Stimulated activated CD4-positive, alpha-beta T cell treated with anti-CD3 and anti-CD28 coated beads, TNF-alpha, amount 100 ng/mL, for 48 hours (primary cell): ENCODE data around the gene GPR84.
"Not testable (repeated sequence)": the region's sequence is repeated elsewhere in the genome, so short reads cannot be mapped to it uniquely, and the experiment has no call there.

Experiments used
- DNase-seq, 3 donors: peaks; one replicate each; pipeline ENCODE4 v3.0.0-alpha.2; 2020; ENCODE audit warnings: low read depth in 3 of 3

The GPR84 gene

DNA sequence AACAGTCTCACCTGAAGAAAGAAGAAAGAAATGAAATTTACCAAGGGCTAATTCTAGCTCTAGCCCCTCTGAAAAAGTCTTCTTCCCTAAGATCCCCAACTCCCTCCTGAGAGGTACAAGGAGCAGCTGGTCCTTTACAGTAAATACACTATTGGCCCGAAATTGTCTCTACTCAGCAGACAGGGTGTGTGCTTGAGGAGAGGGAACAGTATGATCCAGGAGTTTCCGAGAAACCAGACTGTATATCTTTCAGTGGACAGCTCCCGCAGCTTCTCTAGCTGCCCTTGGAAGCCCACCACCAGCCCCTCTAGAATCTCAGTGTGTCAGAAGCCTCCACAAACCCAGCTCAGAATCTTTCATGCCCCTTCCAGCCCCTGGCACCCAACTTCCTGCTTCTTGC lies 8.1 kb downstream of the GPR84 start:
- no peak for DNase-seq

DNA sequence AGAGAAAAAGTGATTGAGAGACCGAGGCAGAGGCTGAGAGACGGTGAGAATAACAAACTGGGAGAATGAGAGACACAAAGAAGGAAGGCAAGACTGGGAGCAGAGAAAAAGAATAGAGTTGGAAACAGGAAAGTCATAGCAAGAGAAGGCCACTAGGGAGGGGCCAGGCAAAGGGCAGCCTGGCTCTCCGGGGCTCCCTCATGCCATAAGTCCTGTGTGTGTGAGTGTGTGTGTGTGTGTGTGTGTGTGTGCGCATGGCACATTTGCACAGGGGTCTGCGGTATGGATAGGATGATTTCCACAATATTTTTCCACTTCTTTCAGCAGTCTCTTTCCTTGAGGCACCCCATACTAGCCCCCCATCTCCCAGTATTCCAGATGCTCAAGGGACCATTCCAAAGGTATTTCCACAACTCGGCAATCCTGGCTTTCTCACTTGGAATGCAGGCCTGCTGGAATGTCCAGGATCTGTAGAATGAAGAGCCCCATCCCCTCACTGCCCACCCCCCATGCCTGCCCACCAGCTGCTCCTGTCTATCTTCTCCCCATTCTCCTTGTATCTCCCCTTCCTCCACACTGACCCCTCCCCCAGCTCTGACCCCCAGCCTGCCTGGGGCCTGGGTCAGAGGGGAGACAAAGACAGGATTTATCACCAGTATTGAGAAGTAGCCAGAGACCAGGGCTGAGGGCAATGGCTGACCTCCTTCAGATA lies 9.0 kb downstream of the GPR84 start:
- DNase-seq: no peak

DNA sequence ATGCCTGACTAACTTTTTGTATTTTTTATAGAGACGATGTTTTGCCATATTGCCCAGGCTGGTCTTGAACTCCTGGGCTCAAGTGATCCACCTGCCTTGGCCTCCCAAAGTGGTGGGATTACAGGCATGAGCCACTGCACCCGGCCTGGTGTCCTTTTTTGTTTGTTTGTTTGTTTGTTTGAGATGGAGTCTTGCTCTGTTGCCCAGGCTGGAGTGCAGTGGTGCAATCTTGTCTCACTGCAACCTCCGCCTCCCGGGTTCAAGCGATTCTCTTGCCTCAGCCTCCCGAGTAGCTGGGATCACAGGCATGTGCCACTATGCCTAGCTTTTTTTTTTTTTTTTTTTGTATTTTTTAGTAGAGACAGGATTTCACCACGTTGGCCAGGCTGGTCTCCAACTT lies 10.0 kb downstream of the GPR84 start:
- DNase-seq: not testable (repeated sequence)

DNA sequence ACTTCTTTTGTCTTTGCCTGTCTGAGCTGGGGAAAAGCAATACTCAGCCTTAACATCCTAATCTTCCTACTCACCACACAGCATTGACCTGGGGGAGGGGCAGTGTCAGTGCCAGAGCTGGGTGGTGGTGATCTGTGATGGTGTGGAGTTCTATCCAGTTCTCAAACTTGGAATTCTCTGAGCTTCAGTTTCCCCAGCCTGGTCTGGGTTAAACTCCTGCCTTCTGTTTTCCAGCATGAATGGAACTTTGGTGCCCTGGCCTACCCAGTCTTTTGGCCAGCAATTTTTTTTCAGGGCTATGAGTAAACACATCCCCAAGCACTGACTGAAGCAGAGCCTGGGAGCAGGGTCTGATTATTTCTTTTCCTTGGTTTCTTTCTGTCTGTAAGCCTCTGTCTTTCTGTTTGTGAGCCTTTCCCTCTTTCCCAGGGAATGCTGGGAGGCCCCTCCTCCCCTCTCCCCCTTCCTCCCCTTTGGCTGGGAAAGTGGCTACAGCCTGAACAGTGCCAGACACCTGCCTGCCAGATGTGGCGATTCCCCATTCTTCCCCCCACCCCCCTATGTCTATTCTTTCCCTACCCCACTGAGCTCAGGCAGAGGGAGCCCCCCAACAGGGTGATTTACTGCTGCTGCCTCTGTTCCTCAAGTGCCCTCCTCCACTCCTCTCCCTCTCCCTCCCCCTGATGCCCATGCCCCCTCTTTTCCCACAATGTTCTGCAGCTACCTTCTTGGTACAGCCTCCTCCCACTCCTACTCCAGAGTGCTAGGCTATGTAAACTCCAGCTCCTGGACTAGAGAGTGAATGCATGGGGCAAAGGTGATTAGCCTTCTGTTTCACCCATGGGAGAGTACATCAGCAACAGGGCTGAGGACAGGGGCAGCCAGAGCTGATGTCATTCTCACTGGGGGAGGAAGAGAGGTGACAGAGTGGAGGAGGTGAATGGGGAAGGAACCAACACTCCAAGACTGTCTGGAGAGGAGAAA lies 11.1 kb downstream of the GPR84 start:
- DNase-seq: no peak

DNA sequence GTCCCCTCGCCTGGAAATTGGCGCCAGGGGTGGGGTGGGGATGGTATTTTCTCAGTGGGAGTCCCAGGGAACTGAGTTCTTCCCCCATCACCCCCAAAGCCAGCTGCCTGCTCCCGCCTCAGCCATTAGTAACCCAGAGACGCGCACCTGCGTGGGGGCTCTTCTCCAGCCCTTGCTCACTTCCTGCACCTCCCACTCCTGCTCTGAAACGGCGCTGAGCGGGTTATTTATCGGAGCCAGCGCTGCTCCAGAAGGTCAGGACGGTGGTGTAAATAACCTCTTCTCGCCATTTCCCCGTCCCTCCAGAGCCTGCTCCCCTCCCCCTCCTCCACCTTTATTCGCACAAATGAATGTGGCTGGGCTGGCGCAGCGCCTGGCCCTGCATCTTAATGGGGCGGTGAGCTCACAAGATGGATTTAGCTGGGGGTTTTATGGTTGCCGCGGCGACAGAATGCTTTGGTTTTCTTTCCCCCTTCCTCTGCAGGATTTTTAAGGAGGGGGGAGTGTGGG lies 12.2 kb downstream of the GPR84 start:
- DNase-seq: peak in 1 of 3 donors; percentile 29

- DNase-seq: no peak
These were observed 12.9 kb downstream of the GPR84 start for GRCh38 chr12:54351341-54351740.

DNA sequence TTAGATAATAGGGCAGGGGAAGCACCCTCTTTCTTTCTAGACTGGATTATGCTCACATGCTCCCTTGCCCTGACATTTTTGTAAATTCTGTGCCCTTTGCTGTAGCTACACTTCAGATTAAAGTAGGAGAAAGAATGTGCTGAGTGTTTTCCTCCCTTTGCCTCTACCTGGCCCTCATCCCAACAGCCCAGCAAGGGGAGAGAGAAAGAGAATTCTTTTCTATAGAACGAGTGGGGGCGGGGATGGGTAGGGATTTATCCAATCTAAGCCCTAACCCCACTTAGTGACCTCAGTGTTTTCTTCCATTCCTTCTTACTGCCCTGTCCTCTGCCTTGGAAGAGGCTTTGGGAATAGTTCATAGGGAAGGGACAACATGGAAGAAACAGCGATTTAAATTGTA lies 13.5 kb downstream of the GPR84 start:
- DNase-seq: no peak

- DNase-seq: no peak
These were observed 14.6 kb downstream of the GPR84 start for GRCh38 chr12:54349679-54350078.

- DNase-seq: no peak
These were observed 15.2 kb downstream of the GPR84 start for GRCh38 chr12:54349036-54349435.

DNA sequence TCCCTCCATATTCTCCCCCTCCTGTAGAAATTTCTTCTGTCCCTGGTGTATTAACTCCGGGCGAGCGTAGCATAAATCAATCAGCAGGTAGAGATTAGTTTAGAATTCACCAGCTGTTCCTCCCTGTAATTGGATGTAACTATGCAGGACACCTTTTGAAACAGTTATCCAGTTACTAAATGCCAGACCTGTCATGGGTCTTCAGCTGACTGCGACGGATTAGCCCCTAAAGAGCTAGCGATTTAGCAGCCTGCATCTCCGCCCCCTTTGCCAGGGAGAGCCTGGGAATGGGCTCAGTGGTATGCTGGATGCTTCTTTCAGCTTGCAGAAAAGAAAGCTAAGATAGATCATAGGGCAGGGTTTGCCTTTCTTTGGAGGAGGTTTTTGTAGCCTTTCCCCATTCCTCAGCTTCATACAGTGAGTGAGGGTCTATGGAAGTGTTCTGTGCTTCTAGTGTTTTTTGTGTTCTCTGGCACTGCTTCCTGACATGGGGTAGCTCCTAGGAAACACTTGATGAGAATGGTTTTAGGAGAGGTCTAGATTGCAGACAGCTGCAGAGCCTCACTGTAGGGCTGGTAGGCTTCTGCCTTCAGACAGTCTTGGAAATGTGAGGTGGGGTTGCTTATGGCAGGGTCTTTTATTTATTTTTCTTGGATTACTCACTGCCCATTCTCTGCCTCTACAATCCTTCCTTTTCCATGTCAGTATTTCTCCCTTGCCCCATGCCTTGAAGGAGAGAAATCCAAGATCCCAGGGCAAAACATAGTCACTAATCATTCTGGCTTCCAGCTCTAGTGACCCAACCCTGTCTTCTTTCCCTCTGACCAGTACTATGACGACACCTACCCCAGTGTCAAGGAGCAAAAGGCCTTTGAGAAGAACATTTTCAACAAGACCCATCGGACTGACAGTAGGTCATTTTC lies 22.6 kb downstream of the GPR84 start:
- no peak for DNase-seq

DNA sequence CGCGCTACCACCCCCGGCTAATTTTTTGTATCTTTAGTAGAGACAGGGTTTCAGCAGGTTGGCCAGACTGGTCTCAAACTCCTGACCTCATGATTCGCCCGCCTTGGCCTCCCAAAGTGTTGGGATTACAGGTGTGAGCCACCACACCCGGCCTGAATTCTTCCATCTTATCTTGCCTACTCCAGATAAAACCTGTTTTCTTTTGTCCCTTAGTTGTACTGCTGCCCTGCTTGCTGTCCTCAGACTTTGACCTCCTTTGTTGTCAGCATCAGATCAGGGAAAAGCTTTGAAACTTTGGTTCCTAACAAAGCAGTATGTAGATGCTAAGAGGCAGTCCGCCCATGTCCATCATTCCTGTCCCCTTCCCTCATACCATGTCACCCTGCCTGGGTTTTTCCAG lies 23.4 kb downstream of the GPR84 start:
- no peak for DNase-seq

- DNase-seq: no peak
These were observed 25.5 kb downstream of the GPR84 start for GRCh38 chr12:54338698-54339296.

- DNase-seq: no peak
These were observed 26.2 kb downstream of the GPR84 start for GRCh38 chr12:54337854-54338650.

- no peak for DNase-seq
These were observed 26.9 kb downstream of the GPR84 start for GRCh38 chr12:54337280-54337842.

- no peak for DNase-seq
These were observed 30.8 kb downstream of the GPR84 start for GRCh38 chr12:54333420-54334034.

DNA sequence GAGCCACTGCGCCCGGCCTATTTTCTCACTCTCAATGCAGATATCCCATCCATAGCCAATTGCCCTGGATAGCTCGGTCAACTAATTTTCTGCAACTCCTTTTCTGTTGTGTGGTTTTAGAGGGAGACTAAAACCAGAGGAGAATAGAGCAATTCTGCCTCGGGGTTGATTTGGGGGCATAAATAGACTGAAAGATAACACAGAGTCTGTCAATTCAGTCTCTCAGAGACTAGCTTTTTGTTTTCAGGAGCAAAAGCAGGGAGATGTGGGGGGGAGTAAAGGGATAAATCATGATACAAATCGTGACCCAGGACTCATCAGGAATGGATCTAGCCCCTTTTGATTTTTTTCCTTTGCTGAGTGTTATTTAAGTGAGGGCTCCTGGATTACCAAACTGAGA lies 32.8 kb downstream of the GPR84 start:
- DNase-seq: no peak

DNA sequence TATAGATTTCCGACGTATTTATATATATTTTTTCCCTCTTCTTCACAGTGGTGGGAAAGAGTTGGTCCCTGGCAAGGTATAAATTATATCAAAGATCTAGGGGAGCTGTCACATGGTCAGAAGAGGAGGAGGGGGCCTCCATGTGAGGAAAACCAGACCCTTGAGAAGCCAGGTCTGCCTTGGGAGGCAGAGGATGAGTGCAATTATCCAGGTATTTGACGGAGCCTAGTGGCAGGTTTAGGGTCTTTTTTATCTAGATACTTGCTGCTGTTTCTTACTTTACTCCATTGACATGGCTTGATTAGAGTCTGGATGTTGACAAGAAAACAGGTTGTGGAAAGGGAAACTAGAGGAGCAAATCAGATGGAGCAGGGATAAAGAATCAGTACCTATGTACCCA lies 33.8 kb downstream of the GPR84 start:
- no peak for DNase-seq

GRCh38 chr12:54329759-54330158 lies 34.5 kb downstream of the GPR84 start:
- no peak for DNase-seq

- no peak for DNase-seq
These were observed 35.5 kb downstream of the GPR84 start for GRCh38 chr12:54328595-54329337.
